Panc1 (cell line): Measurements from ENCODE around the gene CAMKK1. TPM values are rescaled to one million over a fixed set of nuclear protein-coding genes. Genes with fewer than 3 reads are reported as not detected.

Experiments
- ATAC-seq: fragments of 200-7000 bp; cut with Tn5 transposase; 2 replicates; pipeline ENCODE4 v1.9.1; 2020; ENCODE audit warnings: mild to moderate bottlenecking, moderate library complexity
- BruUV-seq: library from RNA; stranded (reverse); fragments of 400-500 nt; replicated peaks from 2 replicates; lab custom pipeline; 2021; lab: Mats Ljungman, UMichigan
- CTCF ChIA-PET: fragments of 300-600 bp; sonication (Branson Sonifier 250); formaldehyde crosslinking; loops from one replicate; lab custom pipeline; 2022; ENCODE audit warnings: antibody characterized with exemption; lab: Charles Lee
- POLR2A ChIA-PET: fragments of 300-600 bp; sonication (Branson Sonifier 250); formaldehyde crosslinking; loops from one replicate; lab custom pipeline; 2022; ENCODE audit warnings: antibody characterized with exemption; lab: Charles Lee
- DNase-seq: peaks from one replicate; pipeline ENCODE4 v3.0.0-alpha.2; 2010; ENCODE audit warnings: low read depth, low spot score
- H3K27ac ChIP-seq: 2 replicates; pipeline ENCODE4 v1.5.1; 2011; ENCODE audit warnings: mild to moderate bottlenecking, low read length, inconsistent platforms
- H3K27me3 ChIP-seq: fragments of 200-500 bp; sonication (Bioruptor generic); 2 replicates; pipeline ENCODE4 v1.6.0; 2014; ENCODE audit warnings: low read length, inconsistent platforms; ENCODE audit not compliant: control insufficient read depth, insufficient read depth
- H3K36me3 ChIP-seq: fragments of 200-500 bp; sonication (Bioruptor generic); 2 replicates; pipeline ENCODE4 v1.5.1; 2014; ENCODE audit warnings: inconsistent platforms, mild to moderate bottlenecking, low read length, moderate library complexity; ENCODE audit not compliant: control insufficient read depth, insufficient read depth
- H3K4me1 ChIP-seq: 2 replicates; pipeline ENCODE4 v1.5.1; 2011; ENCODE audit warnings: inconsistent platforms, mild to moderate bottlenecking, low read length, moderate library complexity; ENCODE audit not compliant: control insufficient read depth, insufficient read depth
- H3K4me3 ChIP-seq, 2 experiments: 2 replicates each; pipeline ENCODE4 v1.5.1; 2011 to 2012; ENCODE audit warnings: low read depth in 2 of 2, low read length in 2 of 2, mild to moderate bottlenecking in 2 of 2, inconsistent platforms in 1 of 2, moderate library complexity in 1 of 2
- H3K9me3 ChIP-seq: fragments of 200-500 bp; sonication (Bioruptor generic); 2 replicates; pipeline ENCODE4 v1.5.1; 2014; ENCODE audit warnings: low read depth, mild to moderate bottlenecking, inconsistent platforms, low read length, moderate library complexity; ENCODE audit not compliant: control insufficient read depth, insufficient read depth
- CTCF ChIP-seq: fragments of 450-650 bp; IDR thresholded peaks from 2 replicates; pipeline ENCODE4 v1.5.1; 2017; ENCODE audit warnings: mild to moderate bottlenecking
- POLR2AphosphoS5 ChIP-seq: IDR thresholded peaks from 2 replicates; pipeline ENCODE4 v1.6.1; 2012; ENCODE audit warnings: mild to moderate bottlenecking, low read depth, low read length, moderate library complexity
- REST ChIP-seq, 2 experiments: IDR thresholded peaks; 2 replicates each; pipeline ENCODE4 v1.6.1; 2011 to 2012; ENCODE audit warnings: low read depth in 2 of 2, control low read depth in 1 of 2, low read length in 1 of 2, mild to moderate bottlenecking in 1 of 2, moderate library complexity in 1 of 2; ENCODE audit not compliant: insufficient read depth in 1 of 2
- SIN3A ChIP-seq: IDR thresholded peaks from 2 replicates; pipeline ENCODE4 v1.6.1; 2012; ENCODE audit warnings: low read depth, mild to moderate bottlenecking, low read length, moderate library complexity, borderline replicate concordance; ENCODE audit not compliant: insufficient read depth
- TCF7L2 ChIP-seq: IDR thresholded peaks from 2 replicates; pipeline ENCODE4 v1.6.1; 2011; ENCODE audit warnings: mild to moderate bottlenecking, low read depth, low read length, inconsistent platforms
- in situ Hi-C: cut with HindIII; loops from 2 replicates; pipeline ENCODE4 v1.10.0; 2016; ENCODE audit warnings: low sequenced_read_pairs, low pct_unique_long_range_greater_than_20kb
- intact Hi-C: fragments of 100-400 bp; cut with micrococcal nuclease; formaldehyde crosslinking; loops from one replicate; pipeline ENCODE4 v1.10.0; 2022; ENCODE audit not compliant: unreplicated experiment
- total RNA-seq: library from RNA; stranded (reverse); gene quantifications from one replicate; pipeline ENCODE4 v1.2.1, GENCODE V29; 2021; ENCODE audit not compliant: unreplicated experiment

CAMKK1 gene
- total RNA-seq, 1 experiment from 2014 or later: 6.7 TPM

- Histone ChIP-seq H3K4me3 (no peak overlapping the region), H3K27ac (no peak overlapping the region), H3K9me3 (no peaks in the 10 kb centered on the region), H3K4me1 (peaks cover 8% of the 10 kb centered on the region), H3K36me3 (no peaks in the 10 kb centered on the region; the same call in 1 of the 2 replicates), H3K27me3 (no peaks in the 10 kb centered on the region)
- POLR2A ChIA-PET: no interaction called here
- no peak for TF ChIP-seq TCF7L2
- TF ChIP-seq SIN3A: no peak
- TF ChIP-seq POLR2AphosphoS5: no peak
- TF ChIP-seq CTCF: no peak
- CTCF ChIA-PET: no interaction called here
- in situ Hi-C loops (no loop called here), intact Hi-C loops (no loop called here)
- DNase-seq (no peak), ATAC-seq (no peak)
- BruUV-seq: no TSS peak
Observed at GRCh38 chr17:3848229-3848835, 44.5 kb downstream of the CAMKK1 start.

GRCh38 chr17:3847165-3847670 is 45.6 kb downstream of the CAMKK1 start:
- in situ Hi-C loops (no loop called here), intact Hi-C loops (no loop called here)
- H3K36me3 ChIP-seq: no peaks in the 10 kb centered on the region; the same call in 1 of the 2 replicates
- ChIA-PET POLR2A (no interaction called here), CTCF (interaction anchor here (0.7 kb wide), 1 partner anchor 687 kb away, joined by 4 read pairs; no protein-coding TSS in a partner anchor)
- BruUV-seq: no TSS peak
- H3K4me1 ChIP-seq: peaks cover 8% of the 10 kb centered on the region
- H3K27me3 ChIP-seq: no peaks in the 10 kb centered on the region
- TF ChIP-seq REST (IDR thresholded peaks at IDR 0.05; ENCODE audit: insufficient read depth in 1 of 2, low read depth in 2 of 2, low read length in 1 of 2) (no peak), SIN3A (no peak), TCF7L2 (no peak), POLR2AphosphoS5 (no peak), CTCF (no peak)
- no peak overlapping the region for H3K27ac ChIP-seq
- DNase-seq (no peak), ATAC-seq (no peak)
- no peak overlapping the region for H3K4me3 ChIP-seq
- H3K9me3 ChIP-seq: no peaks in the 10 kb centered on the region
